Stimulated activated CD8-positive, alpha-beta memory T cell treated with anti-CD3 and anti-CD28 coated beads, Interleukin-4, amount 100 ng/mL, for 24 hours (primary cell): ENCODE data around the gene PPM1A.
"Not testable (repeated sequence)": the region's sequence is repeated elsewhere in the genome, so short reads cannot be mapped to it uniquely, and the experiment has no call there.

Source experiments
- DNase-seq: peaks from one replicate; pipeline ENCODE4 v3.0.0-alpha.2; 2020; ENCODE audit warnings: low read depth

PPM1A gene

DNA sequence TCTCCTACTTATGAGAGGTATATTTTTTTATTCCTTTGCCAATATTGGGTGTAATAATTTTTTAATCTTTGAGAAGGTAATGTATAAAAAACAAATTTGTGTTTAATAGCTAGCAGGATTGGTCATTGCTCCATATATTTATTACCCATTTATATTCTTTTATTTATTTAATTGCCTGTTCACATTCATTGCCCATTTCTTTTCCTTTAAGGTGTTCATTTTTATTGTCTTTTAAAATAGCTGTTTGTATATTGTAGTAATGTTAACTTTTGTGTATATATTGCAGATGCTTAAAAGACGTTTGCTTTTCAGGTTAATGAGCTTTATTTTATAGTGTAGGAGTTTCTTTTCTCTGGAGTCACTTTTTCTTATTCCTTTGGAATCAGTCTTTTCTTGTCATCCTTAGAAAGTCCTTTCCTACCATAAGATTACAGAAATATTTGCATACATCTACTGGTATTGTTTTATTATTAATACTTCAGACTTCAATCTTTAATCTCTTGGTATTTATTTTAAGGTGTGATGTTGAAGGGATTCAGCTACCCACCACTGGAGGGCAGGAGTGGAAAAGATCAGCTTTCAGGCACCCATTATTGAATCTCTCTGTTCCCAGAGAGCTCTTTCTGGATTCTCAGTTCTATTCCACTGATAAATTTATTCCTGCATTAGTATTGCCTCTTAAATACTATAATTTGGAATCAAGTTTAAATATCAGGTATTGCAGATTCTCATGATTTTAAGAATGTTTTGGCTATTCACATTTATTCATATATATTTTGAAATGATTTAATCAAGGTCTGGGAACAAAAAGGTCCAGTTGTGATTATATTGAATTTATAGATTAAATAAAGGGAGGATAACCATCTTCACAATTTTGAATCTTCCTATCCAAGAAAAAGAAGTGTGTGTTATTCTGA is 17.3 kb downstream of the PPM1A start:
- DNase-seq: no peak

DNA sequence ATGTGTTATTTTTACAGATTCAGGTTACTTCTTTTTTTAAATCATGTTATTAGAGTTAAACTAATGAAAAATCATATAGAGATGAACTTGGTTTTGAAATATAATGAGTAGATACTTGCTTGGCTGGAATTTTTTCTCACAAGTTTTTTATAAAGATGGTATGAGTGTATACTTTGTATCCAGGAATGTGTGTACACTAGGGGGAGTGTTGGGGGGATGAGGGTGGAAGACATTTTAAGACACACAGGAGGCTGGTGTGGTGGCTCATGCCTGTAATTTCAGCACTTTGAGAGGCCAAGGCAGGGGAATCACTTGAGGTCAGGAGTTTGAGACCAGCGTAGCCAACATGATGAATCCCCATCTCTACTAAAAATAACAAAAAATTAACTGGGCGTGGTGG is 23.2 kb downstream of the PPM1A start:
- DNase-seq: no peak

DNA sequence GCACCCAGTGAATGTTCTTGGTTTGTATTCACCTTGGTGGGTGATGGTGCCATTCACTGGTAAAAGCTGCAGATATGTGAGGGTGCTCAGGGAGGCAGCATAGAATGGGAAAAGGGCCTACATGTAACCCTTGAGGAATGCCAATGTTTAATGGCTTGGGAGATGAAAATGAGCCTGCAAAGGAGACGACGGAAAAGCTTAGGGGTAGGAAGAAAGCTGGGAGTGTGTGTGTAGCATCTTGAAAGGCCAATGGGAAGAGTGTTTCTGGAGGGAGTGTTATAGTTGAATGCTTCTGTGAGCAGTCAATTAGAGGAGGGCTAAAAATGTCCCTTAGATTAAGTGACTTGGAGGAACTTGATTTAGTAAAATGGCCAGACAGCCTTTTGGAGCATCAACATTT is 24.9 kb downstream of the PPM1A start:
- no peak for DNase-seq

DNA sequence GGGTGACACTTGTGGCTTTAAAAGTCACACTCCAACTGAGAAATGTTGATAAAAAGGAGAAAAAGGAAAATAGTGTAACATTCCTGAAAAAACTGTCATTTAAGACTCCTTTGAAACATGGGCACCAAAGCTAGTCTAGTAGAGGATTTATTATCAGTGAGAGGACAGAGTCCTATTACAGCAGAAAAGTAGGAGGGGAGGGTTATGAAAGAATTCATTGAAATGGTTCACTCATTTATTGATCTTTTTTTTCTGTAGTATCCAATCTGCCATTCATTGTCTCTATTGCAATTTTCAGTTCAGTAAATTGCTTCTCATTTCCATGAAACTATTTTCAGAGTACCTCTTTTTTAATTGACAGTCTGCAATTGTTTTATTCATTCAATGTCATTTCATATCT is 25.4 kb downstream of the PPM1A start:
- no peak for DNase-seq

DNA sequence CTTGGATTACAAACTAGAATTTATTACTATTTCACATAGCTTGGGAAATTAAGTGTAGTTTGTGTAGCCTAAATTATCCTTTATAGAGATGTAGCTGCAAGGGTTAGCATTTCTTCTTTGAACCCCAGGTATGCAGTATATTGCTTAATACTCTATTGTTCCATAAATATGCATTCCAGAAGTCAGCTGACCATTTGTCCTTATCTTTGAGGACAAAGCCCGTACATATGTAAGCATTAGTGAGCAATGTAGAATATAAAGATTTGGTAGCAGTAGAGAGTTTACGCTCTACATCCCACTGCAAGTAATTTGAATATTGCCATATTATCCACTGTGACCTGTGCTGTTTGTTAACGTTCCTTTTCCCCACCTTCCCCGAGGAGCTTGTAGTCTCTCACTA is 26.9 kb downstream of the PPM1A start:
- no peak for DNase-seq

DNA sequence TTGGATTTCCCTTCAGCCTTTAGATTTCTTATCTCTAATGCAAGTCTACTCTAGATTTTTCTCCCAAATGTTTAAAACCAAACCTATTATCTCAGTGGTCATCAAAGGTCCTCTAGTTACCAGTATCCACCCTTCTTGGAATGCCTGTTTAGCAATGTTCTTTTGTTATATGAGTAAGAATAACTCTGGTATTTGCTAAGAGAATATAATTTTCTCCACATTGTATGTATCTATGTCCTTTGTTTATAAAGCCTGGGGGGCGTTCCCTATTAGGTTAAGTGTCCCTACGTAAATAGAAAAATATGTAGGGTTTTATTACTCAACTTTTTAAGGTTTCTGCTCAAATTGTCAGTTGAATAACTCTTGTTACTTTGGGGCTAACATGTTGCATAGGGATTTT is 27.3 kb downstream of the PPM1A start:
- no peak for DNase-seq

DNA sequence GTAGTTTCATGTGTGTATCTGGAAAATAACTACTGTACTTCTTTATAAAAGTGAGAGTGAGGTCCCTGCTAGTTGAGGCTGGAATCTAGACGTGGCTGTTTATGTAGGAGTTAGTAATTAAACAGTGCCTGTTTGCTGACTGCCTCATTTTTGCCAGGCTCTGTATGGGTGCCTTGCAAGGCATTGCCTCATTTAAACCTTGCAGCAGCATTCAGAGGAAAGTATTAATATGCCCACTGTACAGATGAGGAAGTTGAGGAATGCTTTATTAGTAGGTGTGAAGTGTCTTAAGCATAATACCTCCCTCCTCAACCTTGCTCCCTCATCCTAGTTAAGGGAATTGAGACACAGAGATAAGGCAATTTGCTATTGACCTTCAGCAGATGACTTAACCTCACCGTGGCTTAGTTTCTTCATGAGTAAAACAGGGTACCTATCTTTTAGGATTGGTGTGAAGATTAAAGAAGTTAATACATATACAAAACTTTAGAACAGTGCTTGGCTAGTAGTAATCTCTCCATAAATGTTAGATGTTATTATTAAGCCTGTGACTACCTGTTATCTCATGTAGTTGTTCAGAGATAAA is 28.7 kb downstream of the PPM1A start:
- no peak for DNase-seq

DNA sequence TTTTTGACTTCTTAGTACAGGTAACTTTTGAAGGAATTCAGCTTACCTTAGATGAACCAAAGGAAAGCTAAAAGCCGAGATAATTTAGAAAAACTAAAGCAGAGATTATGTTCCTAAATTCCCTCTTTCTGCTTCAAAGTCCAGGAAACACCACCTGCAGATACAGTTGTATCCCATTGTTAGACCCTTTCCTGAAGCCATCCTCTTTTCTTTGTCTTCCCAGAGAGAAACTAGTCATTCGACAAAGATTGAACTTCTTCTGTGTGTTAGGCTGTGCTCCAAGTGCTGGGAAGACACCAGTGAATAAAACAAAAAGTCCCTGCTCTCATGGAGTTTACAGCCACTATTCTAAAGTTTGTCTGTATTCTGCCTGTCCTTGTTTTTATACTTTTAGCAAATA is 29.3 kb downstream of the PPM1A start:
- no peak for DNase-seq

DNA sequence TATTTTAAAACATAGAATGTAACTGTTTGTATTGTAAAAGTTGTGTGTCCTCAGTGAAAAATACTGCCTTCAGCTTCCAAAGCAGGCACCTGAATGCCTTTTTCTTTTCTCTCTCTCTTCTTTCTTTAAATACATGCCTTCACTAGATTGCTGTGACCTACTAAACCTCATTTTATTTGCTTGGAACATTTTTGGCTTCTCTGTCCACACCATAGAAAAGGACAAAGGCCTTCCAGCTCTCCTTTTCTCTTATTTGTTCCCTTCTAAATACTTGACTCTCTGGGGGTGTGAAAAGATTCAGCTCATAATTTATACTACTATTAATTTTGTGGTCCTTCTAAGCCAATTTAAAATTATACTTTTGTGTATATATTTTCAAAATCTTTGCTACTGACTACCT is 38.4 kb downstream of the PPM1A start:
- DNase-seq: no peak

DNA sequence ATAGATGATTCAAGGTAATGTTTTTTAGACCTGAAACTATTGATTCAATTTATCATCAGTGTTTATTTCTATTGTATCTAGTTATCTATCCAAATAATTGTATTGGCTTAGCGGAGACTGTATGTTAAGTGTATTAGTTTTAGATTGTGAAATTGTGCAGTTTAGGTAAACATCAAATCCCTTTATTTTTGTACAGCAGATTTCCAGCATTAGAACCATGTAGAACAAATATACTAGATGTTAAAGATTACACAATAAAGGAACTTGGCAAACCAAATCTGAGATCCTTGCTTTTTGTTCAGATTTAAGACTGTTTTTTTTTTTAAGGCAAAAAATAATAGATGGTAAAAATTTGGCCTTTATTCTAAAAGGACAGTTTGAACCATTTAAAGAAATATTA is 39.3 kb downstream of the PPM1A start:
- DNase-seq: no peak

DNA sequence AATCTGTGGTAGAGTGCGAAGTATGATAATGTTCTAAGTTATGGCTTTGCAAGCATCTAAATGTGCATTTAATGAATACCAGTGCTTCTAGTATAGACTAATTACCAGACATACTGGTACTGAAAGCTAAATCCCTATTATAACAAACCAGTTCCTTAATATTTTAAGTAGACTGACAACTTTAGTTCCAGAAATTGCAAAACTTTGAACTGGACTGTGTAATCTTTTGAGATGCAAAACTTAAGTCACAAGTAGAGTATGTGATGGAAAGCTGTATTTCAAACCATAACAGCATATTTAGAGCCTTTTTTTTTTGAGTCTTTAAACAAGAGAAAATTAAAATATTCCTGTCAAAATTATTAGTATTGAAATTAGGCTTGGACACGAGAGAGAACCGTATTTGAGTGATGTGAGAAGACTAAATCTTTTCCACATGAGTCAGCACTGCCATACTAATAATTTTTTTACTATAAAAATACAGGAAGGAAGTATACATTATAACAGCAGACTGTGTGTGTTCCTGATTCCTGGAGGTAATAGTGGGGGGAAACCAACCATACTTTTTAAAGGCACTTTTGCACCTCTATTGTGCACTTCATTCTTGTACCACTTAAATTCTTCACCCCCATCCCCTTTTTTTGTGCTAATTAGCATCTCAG is 45.5 kb downstream of the PPM1A start:
- no peak for DNase-seq

DNA sequence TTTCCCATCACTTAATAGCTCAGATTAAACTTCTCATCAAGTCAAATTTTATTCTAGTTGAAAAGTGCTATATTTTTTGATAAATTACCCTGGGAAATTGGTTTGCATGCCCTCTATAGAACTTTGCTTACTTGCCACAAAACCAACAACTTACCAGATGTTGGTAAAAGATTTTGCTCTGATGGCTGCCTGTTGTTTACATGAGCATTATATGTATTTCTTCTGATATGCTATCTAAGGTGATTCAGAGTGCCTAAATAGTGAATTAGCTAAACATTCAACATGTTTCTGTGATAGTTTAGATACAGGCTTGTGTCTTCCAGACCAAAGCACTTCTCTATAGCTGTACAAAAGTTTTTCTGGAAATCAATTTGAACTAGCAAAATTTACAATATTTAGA is 51.0 kb downstream of the PPM1A start:
- no peak for DNase-seq

DNA sequence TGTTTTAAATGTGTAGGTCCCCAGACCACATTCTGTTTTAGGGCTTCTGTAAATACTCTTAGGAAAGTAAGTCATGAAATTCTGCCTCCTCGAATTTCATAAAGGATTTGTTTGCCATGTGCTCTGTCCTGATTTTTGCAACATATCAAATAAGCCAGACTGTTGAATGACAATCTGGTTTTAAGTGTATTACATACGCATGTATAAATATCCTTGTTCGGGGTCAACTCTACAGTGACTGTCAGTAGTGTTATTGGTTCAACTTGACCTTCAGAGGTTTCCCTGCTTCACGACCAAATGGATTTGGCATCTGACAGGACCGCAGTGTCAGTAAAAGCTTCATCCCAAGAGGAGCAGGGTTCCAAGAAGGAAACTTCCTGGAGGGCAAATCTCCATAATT is 52.7 kb downstream of the PPM1A start:
- DNase-seq: no peak

DNA sequence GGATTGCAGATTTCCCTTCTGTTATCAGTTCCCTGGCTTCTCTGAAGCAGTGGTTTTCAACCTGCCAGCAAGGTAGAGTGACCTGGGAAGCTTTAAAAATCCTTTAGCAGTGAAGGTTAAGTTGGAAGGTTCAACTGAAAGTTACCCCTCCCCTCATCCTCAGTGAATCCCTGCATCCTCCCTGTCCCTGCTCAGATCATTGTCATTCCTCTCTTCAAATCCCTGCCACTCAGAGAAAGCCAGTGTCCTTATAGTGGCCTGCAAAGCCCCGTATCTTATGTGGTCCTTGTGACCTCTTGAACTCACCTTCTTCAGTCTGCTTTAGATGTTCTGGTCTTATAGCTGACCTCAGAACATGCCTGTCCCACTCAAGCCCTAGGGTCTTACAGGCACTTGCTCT is 53.6 kb downstream of the PPM1A start:
- DNase-seq: no peak

DNA sequence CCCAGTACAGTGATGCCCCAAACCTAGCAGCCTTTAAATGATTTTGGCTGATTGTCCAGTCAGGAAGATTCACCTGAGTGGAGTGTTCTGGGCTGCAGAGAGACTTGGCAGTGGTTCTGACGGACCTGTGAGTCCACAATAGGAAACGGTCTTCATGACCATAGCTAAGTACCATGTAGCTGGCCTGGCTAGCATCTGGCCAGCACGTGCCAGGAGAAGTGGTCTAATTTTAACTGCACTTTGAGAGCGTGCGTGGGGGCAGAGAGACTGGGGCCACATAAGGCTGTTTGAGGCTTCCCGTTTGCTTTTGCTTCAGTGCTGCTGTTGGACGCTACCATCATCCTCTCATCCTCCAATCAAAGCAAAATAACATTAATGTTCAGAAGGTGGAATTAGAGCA is 54.7 kb downstream of the PPM1A start:
- no peak for DNase-seq

DNA sequence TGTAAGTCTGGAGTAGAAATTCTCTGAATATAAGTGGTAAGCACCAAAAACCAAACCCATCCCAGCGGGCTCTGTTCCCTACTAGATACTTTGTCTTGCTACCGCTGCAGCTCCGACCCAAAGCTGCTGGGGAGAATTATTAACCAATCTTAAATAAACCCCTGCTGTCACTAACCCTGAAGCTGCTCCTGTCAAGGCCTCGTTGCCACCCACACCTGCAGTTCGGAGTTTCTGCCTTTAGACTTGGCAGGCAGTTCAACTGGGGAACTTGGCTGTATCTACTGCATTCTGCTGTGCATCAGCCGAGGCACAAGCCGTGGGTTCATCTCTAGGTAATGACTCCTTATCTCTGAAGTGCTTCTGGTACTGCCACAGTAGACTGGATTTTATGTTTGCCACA is 55.5 kb downstream of the PPM1A start:
- DNase-seq: no peak

DNA sequence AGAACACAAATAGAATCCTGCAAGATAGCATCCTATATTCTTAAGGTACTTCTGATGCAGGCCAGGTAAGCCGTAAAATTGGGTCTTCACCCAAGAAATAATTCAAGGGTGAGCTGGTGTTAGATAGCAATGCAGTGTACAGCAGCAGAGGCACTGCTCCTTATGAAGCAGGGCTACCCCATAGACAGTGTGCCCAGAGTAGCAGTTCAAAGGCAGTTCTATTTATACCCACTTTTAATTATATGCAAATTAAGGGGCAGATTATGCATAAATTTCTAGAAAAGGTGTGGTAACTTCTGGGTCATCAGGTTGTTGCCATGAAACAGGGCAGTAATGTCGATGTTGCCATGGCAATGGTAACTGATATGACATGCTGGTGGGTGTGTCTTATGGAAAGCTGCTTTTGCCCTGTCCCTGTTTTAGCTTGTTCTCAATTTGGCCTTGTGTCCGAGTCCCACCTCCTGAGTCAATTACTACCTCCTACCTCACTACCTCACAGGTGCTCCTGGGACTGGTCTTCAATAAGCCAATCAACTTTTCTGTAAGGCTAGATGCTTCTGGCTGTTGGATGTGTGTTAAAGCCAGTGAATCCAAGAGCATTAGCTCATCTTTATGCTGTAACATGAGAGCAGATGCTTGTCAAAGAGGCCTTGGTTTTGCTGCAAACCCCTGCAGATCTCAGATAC is 61.0 kb downstream of the PPM1A start:
- no peak for DNase-seq

DNA sequence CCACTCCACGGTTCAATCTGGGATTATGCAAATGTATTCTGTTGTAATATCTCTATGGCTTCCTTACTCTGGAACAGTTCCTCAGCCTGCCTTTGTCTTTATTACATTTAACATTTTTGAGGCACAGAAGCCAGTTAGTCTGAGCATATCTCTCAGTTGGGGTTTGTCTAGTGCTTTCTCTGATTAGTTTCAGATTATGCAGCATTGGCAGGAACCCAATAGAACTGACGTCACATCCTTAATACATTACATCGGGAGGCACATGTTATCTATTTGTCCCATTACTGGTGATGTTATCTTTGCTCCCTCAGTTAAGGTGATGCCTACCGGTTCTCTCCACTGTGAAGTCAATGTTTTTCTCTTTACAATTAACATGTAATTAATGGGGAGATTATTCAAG is 62.4 kb downstream of the PPM1A start:
- no peak for DNase-seq

DNA sequence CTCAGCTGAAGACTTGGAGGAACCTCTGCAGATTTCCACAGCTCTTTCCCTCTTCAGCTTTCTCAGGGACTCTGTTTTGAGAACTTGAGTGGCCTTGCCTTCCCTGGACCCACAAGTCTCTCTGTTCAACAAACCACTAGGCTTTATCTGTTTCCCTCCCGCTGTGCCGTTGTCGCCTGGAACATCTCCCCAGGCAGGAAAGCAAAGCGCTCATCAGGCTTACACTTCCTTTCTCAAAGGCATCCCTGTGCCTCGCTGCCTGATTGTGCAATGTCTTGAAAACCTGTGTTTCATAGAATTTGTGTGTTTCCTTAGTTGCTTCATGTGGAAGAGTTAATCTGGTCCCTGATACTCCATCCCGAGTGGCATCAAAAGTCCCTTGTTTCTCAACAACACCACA is 64.1 kb downstream of the PPM1A start:
- no peak for DNase-seq

DNA sequence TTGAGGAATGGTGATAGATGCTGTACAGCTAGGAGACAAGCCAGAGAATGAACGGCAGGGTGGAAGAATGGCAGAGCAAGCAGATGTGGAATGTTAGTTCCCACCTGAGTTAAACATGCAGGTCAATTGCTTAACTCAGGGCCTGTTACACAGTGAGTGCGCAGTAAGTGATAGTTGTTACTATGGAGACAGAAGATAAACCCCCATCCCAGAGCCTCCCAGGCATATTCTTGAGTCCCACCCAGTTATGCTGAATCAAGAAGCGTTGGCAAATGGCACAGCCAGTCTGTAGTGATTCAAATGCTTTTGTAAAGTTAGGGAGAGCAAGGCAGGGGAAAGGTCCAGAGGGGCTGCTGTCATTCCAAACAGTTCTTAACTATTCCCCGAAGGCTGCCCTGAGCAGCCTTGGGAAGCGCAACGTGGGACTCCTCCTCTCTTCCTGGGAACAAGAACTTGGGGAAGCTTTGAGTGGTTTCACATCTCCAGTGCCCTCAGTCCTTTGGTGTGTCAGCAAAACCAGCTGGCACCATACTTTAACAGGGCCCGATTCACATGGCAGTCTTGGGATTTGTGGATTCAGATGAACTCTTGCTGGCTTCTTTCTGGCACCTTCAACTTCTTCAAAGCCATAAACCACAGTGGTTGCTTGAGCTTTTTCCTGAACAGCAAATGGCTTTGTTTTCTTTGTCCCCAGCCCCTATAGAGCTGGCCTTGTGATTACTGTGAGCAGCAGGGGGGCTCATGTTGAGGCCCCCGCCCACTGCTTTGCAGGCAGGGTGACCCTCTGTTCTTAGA is 66.4 kb downstream of the PPM1A start:
- DNase-seq: no peak

DNA sequence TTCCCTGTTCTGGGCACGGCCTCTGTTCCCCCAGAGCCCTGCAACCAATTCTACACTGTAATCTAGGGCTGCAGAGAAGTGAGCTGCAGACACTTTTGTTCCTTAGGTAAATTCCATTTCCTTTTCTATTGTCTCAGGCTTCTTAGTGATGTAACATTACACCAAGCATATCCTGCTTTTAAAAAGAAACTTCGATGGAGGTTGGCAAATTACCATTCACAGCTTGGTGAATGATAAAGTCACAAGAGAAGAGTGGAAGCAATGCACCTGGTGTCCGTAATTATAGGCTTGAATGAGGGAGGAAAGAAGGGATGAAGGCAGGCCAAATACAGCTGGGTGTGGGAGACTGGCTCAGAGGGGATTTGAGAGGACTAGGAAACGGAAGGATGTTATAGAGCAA is 68.6 kb downstream of the PPM1A start:
- DNase-seq: no peak

DNA sequence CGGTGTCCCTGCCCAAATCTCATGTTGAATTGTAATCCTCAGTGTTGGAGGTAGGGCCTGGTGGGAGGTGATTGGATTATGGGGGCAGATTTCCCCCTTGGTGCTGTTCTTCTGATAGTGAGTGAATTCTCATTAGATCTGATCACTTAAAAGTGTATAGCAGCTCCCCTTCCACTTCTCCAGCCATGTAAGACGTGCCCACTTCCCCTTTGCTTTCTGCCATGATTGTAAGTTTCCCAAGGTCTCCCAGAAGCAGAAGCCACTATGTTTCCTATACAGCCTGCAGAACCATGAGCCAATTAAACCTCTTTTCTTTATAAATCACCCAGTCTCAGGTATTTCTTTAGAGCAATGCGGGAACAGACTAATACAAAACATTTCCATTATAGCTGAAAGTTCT is 71.8 kb downstream of the PPM1A start:
- DNase-seq: not testable (repeated sequence)
